HepG2 (cell line): ENCODE measurements around the gene AGAP1. TPM values are rescaled to one million over a fixed set of nuclear protein-coding genes. Genes with fewer than 3 reads are reported as not detected.
A peak's percentile ranks its signal among the peaks of the same experiment; 100 is the strongest.

Source experiments
- ATAC-seq: fragments of 200-7000 bp; cut with Tn5 transposase; 3 replicates; pipeline ENCODE4 v1.9.1; 2020; ENCODE audit warnings: mild to moderate bottlenecking, moderate library complexity
- BruUV-seq: library from RNA; stranded (reverse); fragments of 400-500 nt; replicated peaks from 2 replicates; lab custom pipeline; 2021; lab: Mats Ljungman, UMichigan
- CTCF ChIA-PET: fragments of 300-600 bp; formaldehyde crosslinking; extraction: SDS; loops from one replicate; lab custom pipeline; 2021; ENCODE audit warnings: low total read pairs, inconsistent platforms, low intra/inter-chr PET ratio; lab: Yijun Ruan, JAX
- POLR2A ChIA-PET: fragments of 350-600 bp; sonication (Branson Sonifier 250); formaldehyde crosslinking; loops from one replicate; lab custom pipeline; 2020; ENCODE audit warnings: antibody characterized with exemption, inconsistent platforms; lab: Yijun Ruan, JAX
- DNase-seq: peaks from one replicate; pipeline ENCODE4 v3.0.0-alpha.2; 2015; ENCODE audit warnings: low spot score
- FAIRE-seq: peaks from 3 replicates; lab custom pipeline; 2011; peaks lifted over from hg19 to GRCh38; lab: Jason Lieb, UNC
- H2AFZ ChIP-seq: one replicate; pipeline ENCODE4 v1.6.1; 2011; ENCODE audit warnings: low read length, inconsistent platforms
- H3K27ac ChIP-seq: fragments of 300-600 bp; 3 replicates; pipeline ENCODE4 v1.8.0; 2011; ENCODE audit warnings: mixed run types, mild to moderate bottlenecking, mixed read lengths, low read length, inconsistent platforms; ENCODE audit not compliant: insufficient read depth; ENCODE audit errors: extremely low read length
- H3K27me3 ChIP-seq, 2 experiments: fragments of 200-600 bp in 1 of 2; 2 replicates in 1 of 2; 3 replicates in 1 of 2; pipeline versions ENCODE4 v1.6.0 to v1.8.0; 2011; ENCODE audit warnings: low read length in 2 of 2, mild to moderate bottlenecking in 2 of 2, moderate library complexity in 2 of 2, inconsistent platforms in 1 of 2; ENCODE audit not compliant: insufficient read depth in 2 of 2, control insufficient read depth in 1 of 2
- H3K36me3 ChIP-seq, 2 experiments: fragments of 200-600 bp in 1 of 2; replicated peaks in 1 of 2; 2 replicates in 1 of 2; 3 replicates in 1 of 2; pipeline versions ENCODE4 v1.5.1 to v1.8.0; 2011; ENCODE audit warnings: low read length in 2 of 2, inconsistent platforms in 1 of 2; ENCODE audit not compliant: insufficient read depth in 2 of 2, control insufficient read depth in 1 of 2
- H3K4me1 ChIP-seq: 2 replicates; pipeline ENCODE4 v1.5.1; 2012; ENCODE audit warnings: low read length, inconsistent platforms; ENCODE audit not compliant: insufficient read depth
- H3K4me2 ChIP-seq: 2 replicates; pipeline ENCODE4 v1.6.0; 2011; ENCODE audit warnings: low read depth, low read length, inconsistent platforms
- H3K4me3 ChIP-seq, 3 experiments: fragments of 200-600 bp in 1 of 3; sonication (generic), shearing (Covaris generic) in 1 of 3; replicated peaks in 1 of 3; 2 replicates each; pipeline ENCODE4 v1.5.1; 2011 to 2016; ENCODE audit warnings: low read length in 3 of 3, inconsistent platforms in 2 of 3, low read depth in 2 of 3, mild to moderate bottlenecking in 2 of 3, control low read depth in 1 of 3, mixed read lengths in 1 of 3; ENCODE audit not compliant: insufficient read depth in 1 of 3
- H3K79me2 ChIP-seq: one replicate; pipeline ENCODE4 v1.6.1; 2011; ENCODE audit warnings: low read length, inconsistent platforms; ENCODE audit not compliant: insufficient read depth
- H3K9ac ChIP-seq: 2 replicates; pipeline ENCODE4 v1.6.0; 2011; ENCODE audit warnings: mild to moderate bottlenecking, low read depth, low read length, inconsistent platforms; ENCODE audit not compliant: insufficient read depth
- H3K9me3 ChIP-seq: 2 replicates; pipeline ENCODE4 v1.5.1; 2012; ENCODE audit warnings: mild to moderate bottlenecking, low read length
- H4K20me1 ChIP-seq: 2 replicates; pipeline ENCODE4 v1.6.0; 2011; ENCODE audit warnings: inconsistent platforms, mild to moderate bottlenecking, low read length, moderate library complexity; ENCODE audit not compliant: insufficient read depth
- SNAPC2 ChIP-seq: sonication (generic); formaldehyde crosslinking; IDR thresholded peaks from 2 replicates; pipeline ENCODE4 v1.8.1; 2022; ENCODE audit warnings: mild to moderate bottlenecking, missing genetic modification reagents
- ZNF749 ChIP-seq: sonication (generic); formaldehyde crosslinking; IDR thresholded peaks from 2 replicates; pipeline ENCODE4 v1.8.0; 2022; ENCODE audit warnings: mild to moderate bottlenecking, missing genetic modification reagents, moderate library complexity, borderline replicate concordance
- WGBS: methylation state at CpG from one replicate; pipeline ENCODE4 v1.1.6; 2017; ENCODE audit warnings: low lambda C conversion rate; 5-methylcytosine and 5-hydroxymethylcytosine counted together
- in situ Hi-C: cut with HindIII; loops from 2 replicates; pipeline ENCODE4 v1.10.0; 2017; ENCODE audit warnings: low pct_unique_long_range_greater_than_20kb; ENCODE audit not compliant: extremely low pct_ligation_motif_present
- intact Hi-C: fragments of 100-400 bp; cut with micrococcal nuclease; formaldehyde crosslinking; loops from one replicate; pipeline ENCODE4 v1.10.0; 2022; ENCODE audit not compliant: unreplicated experiment
- polyA plus RNA-seq, 8 experiments: library from polyadenylated mRNA; depleted of rRNA in 3 of 8; stranded (reverse) in 7 of 8; unstranded in 1 of 8; fragments of >200 nt; fragmentation: Illumina TruSeq in 4 of 8; extraction: Trizol in 4 of 8; gene quantifications; 2 replicates each; pipeline versions ENCODE4 v1.2.1 to v1.2.3, GENCODE V29; 2011 to 2016; ENCODE audit warnings: low read depth in 4 of 8, missing spikeins in 1 of 8, mixed read lengths in 1 of 8; ENCODE audit not compliant: insufficient read depth in 1 of 8
- total RNA-seq, 5 experiments: library from RNA; depleted of rRNA; stranded (reverse); fragments of >200 nt; fragmentation: Illumina TruSeq; extraction: Trizol; gene quantifications; 2 replicates each; pipeline ENCODE4 v1.2.3, GENCODE V29; 2016; ENCODE audit warnings: low read depth in 1 of 5
- TF ChIP-seq, protein P1 (sequence below): sonication (generic); formaldehyde crosslinking; IDR thresholded peaks from 2 replicates; pipeline ENCODE4 v1.9.0; 2022; ENCODE audit warnings: missing genetic modification reagents, mild to moderate bottlenecking, borderline replicate concordance
- TF ChIP-seq, protein P2 (sequence below): IDR thresholded peaks from 2 replicates; pipeline ENCODE4 v1.6.1; 2016; ENCODE audit warnings: mild to moderate bottlenecking
- TF ChIP-seq, protein P3 (sequence below): sonication (generic); formaldehyde crosslinking; IDR thresholded peaks from 2 replicates; pipeline ENCODE4 v1.4.0; 2020; ENCODE audit warnings: missing genetic modification reagents, mild to moderate bottlenecking, borderline replicate concordance

Gene AGAP1
- total and polyA plus RNA-seq, 2 of the 13 experiments (the other 11 are each of a cell fraction or from before 2014, with no cell fraction given): 21.2 to 32.7 TPM

GRCh38 chr2:235925250-235925919, 431.5 kb downstream of the AGAP1 start:
- Histone ChIP-seq H3K4me1 (peaks cover 56% of the 10 kb centered on the region), H2AFZ (no peak overlapping the region), H3K79me2 (no peaks in the 10 kb centered on the region), H3K36me3 (peaks cover 0 to 3% of the 10 kb centered on the region in 2 experiments; a peak in 2 of 5 replicates), H4K20me1 (no peaks in the 10 kb centered on the region), H3K27me3 (no peaks in the 10 kb centered on the region), H3K9ac (no peak overlapping the region), H3K9me3 (no peaks in the 10 kb centered on the region), H3K4me3 (no peak overlapping the region), H3K27ac (peak overlapping the region; percentile 62), H3K4me2 (no peak overlapping the region)
- intact Hi-C loops: no loop called here
- in situ Hi-C loops: no loop called here
- BruUV-seq: no TSS peak
- no peak for ATAC-seq
- DNase-seq: no peak
- ChIA-PET CTCF (no interaction called here), POLR2A (no interaction called here)
- FAIRE-seq: no peak
- WGBS: 85% methylated on average over 14 of the region's 14 CpGs
- TF ChIP-seq ZNF749 (CRISPR knock-in tag) (no peak), SNAPC2 (CRISPR knock-in tag) (no peak)
- TF ChIP-seq, protein P1, sequence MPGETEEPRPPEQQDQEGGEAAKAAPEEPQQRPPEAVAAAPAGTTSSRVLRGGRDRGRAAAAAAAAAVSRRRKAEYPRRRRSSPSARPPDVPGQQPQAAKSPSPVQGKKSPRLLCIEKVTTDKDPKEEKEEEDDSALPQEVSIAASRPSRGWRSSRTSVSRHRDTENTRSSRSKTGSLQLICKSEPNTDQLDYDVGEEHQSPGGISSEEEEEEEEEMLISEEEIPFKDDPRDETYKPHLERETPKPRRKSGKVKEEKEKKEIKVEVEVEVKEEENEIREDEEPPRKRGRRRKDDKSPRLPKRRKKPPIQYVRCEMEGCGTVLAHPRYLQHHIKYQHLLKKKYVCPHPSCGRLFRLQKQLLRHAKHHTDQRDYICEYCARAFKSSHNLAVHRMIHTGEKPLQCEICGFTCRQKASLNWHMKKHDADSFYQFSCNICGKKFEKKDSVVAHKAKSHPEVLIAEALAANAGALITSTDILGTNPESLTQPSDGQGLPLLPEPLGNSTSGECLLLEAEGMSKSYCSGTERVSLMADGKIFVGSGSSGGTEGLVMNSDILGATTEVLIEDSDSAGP (CRISPR knock-in tag): 0 out of 2 replicates have a peak, but pooled peaks have one; percentile 23
- TF ChIP-seq, protein P2, sequence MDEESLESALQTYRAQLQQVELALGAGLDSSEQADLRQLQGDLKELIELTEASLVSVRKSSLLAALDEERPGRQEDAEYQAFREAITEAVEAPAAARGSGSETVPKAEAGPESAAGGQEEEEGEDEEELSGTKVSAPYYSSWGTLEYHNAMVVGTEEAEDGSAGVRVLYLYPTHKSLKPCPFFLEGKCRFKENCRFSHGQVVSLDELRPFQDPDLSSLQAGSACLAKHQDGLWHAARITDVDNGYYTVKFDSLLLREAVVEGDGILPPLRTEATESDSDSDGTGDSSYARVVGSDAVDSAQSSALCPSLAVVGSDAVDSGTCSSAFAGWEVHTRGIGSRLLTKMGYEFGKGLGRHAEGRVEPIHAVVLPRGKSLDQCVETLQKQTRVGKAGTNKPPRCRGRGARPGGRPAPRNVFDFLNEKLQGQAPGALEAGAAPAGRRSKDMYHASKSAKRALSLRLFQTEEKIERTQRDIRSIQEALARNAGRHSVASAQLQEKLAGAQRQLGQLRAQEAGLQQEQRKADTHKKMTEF: no peak
- TF ChIP-seq, protein P3, sequence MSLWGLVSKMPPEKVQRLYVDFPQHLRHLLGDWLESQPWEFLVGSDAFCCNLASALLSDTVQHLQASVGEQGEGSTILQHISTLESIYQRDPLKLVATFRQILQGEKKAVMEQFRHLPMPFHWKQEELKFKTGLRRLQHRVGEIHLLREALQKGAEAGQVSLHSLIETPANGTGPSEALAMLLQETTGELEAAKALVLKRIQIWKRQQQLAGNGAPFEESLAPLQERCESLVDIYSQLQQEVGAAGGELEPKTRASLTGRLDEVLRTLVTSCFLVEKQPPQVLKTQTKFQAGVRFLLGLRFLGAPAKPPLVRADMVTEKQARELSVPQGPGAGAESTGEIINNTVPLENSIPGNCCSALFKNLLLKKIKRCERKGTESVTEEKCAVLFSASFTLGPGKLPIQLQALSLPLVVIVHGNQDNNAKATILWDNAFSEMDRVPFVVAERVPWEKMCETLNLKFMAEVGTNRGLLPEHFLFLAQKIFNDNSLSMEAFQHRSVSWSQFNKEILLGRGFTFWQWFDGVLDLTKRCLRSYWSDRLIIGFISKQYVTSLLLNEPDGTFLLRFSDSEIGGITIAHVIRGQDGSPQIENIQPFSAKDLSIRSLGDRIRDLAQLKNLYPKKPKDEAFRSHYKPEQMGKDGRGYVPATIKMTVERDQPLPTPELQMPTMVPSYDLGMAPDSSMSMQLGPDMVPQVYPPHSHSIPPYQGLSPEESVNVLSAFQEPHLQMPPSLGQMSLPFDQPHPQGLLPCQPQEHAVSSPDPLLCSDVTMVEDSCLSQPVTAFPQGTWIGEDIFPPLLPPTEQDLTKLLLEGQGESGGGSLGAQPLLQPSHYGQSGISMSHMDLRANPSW (CRISPR knock-in tag): 0 out of 2 replicates have a peak, but pooled peaks have one; percentile 6
